ENCODE data around the gene NELFA.

DNA sequence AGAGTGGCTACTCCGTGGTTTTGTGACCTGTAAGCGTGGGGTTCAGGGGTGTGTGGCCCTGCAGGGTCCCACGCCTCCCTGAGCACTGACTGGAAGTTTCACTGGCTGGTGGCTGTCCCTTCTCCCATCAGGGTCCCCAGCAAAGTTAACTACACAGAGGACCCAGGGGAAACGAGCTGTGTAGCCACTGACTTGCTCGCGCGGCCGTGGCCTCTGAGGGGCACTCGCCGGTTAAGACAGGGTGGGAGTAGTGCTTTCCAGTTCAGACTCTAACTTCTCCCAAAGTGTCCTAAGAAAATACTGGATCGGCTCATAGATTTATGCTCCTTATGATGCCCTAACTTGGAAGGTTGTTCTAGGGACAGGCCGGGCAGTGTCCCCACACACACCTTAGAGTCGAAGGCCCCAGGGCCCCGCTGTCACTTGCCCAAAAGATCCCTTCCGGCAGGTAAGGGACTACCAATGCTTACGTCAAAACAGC lies 28.2 kb downstream of the NELFA start:
- TF ChIP-seq, protein P1, sequence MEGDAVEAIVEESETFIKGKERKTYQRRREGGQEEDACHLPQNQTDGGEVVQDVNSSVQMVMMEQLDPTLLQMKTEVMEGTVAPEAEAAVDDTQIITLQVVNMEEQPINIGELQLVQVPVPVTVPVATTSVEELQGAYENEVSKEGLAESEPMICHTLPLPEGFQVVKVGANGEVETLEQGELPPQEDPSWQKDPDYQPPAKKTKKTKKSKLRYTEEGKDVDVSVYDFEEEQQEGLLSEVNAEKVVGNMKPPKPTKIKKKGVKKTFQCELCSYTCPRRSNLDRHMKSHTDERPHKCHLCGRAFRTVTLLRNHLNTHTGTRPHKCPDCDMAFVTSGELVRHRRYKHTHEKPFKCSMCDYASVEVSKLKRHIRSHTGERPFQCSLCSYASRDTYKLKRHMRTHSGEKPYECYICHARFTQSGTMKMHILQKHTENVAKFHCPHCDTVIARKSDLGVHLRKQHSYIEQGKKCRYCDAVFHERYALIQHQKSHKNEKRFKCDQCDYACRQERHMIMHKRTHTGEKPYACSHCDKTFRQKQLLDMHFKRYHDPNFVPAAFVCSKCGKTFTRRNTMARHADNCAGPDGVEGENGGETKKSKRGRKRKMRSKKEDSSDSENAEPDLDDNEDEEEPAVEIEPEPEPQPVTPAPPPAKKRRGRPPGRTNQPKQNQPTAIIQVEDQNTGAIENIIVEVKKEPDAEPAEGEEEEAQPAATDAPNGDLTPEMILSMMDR (conservative IDR thresholded peaks at IDR 0.05; ENCODE audit: low read depth, low read length): no peak
- TF ChIP-seq RFX5 (IDR thresholded peaks at IDR 0.05; ENCODE audit: low read depth, low read length): no peak
- no peak for TF ChIP-seq MAFK (IDR thresholded peaks at IDR 0.05; ENCODE audit: low read depth, low read length)
- no peak for TF ChIP-seq MAZ (IDR thresholded peaks at IDR 0.05; ENCODE audit: borderline replicate concordance, low read depth, low read length)
- TF ChIP-seq POLR2A (IDR thresholded peaks at IDR 0.05; ENCODE audit: low read depth, low read length): no peak
- no peak for TF ChIP-seq SMC3 (IDR thresholded peaks at IDR 0.05; ENCODE audit: low read depth, low read length)
